Epidermal melanocyte (primary cell): Measurements from ENCODE around the gene SERPINI2.
"Not testable (repeated sequence)": the region's sequence is repeated elsewhere in the genome, so short reads cannot be mapped to it uniquely, and the experiment has no call there.

Experiments
- DNase-seq: peaks from one replicate; pipeline ENCODE4 v3.0.0; 2011; ENCODE audit warnings: low spot score; ENCODE audit not compliant: insufficient read length

SERPINI2 gene

DNA sequence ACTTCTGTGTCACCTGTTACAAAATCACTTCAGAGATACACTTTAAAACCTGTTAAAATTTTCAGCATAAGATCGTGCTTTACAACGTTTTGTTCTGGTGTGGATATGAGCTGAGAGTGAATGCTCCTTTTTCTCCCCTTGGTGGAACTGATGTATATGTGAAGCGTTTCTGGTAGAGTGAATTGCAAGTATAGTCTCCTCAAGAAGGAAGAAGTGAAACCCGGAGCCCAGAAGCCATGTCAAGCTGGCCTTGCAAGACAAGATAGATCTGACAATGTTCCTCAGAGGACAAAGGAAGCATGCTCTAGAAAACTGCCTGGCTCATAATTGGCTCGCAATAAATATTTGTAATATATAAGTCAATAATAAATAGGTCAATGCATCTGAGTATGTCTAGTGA lies 23.6 kb downstream of the SERPINI2 start:
- no peak for DNase-seq

GRCh38 chr3:167445491-167445890 lies 28.4 kb downstream of the SERPINI2 start:
- no peak for DNase-seq

GRCh38 chr3:167441256-167441655 lies 32.6 kb downstream of the SERPINI2 start:
- no peak for DNase-seq

DNA sequence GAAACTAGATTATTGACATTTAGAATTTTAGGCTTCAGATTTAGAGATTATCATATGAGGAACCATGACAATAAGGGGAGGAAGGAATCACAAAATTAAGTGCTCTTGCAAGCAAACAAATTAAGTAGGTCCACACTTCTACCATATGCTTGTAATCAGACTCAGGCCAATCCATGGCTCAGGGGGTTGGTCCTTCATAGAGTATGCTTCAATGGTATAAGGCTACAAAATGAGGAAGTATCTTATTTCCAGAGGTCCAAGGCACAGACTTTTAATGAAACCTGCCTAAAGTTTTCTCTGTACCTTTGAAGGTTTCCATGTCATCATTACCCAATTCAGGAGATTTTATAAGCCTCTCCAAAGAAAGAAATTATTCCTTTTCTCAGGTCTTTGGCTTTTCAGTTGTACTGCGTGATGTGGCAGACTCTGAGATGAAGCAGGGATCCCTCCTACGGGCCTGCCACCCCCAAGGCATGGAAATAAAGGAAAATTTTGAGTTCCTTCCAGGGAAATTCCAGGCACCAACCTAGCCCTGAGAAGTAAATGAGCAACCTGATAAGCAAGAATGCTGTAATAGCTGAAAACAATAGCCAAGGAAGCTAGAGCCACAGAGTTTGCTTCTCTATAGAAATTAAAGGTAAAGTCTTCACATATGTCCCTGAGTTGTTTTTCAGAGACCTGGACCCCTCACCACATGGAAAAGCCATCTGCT lies 36.3 kb downstream of the SERPINI2 start:
- no peak for DNase-seq

DNA sequence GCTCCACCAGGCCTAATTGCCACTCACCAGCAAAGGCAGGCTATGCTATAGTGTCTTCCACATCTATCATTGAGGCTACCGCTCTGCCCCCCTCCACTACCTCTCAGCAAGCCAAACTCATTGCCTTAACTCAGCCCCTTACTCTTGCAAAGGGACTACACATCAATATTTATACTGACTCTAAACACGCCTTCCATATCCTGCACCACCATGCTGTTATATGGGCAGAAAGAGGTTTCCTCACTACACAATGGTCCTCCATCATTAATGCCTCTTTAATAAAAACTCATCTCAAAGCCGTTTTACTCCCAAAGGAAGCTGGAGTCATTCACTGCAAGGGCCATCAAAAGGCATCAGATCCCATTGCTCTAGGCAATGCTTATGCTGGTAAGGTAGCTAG lies 46.9 kb downstream of the SERPINI2 start:
- DNase-seq = not testable (repeated sequence)

DNA sequence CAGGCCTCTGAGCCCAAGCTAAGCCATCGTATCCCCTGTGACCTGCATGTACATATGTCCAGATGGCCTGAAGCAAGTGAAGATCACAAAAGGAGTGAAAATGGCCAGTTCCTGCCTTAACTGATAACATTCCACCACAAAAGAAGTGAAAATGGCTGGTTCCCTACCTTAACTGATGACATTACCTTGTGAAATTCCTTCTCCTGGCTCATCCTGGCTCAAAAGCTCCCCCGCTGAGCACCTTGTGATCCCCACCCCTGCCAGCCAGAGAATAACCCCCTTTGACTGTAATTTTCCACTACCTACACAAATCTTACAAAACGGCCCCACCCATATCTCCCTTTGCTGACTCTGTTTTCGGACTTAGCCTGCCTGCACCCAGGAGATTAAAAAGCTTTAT lies 51.4 kb downstream of the SERPINI2 start:
- DNase-seq = not testable (repeated sequence)

- DNase-seq = no peak
Measured at GRCh38 chr3:167409611-167410010, 64.2 kb downstream of the SERPINI2 start.

DNA sequence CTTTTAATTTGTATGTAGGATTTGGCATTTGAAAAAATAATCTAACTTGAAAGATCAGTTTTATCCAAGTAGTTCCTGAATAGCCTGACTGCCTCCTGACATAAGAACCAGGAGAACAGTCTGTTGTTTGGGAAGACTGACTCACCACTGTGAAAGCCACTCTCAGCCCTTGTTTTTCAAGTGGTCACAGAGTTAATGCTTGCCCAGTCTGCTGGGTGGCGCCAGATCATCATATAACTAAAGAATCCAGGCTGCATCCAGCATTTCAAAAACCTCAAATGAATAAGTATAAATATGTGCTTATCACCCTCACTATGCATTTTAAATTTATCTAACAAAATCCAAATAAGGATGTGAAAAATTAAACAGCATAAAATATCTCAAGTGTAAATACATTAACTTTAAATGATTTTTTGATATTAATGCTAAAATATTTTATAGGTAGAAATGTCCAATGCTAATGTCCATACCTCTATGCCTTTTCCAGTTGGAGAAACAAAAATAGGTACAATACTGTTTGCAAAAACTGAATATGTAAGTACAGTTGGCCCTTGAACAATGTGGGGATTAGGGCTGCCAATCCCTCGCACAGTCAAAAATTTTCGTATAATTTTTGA lies 66.9 kb downstream of the SERPINI2 start:
- DNase-seq = peak; percentile 22

GRCh38 chr3:167397826-167398225 lies 76.0 kb downstream of the SERPINI2 start:
- DNase-seq = no peak

GRCh38 chr3:167396075-167396474 lies 77.8 kb downstream of the SERPINI2 start:
- no peak for DNase-seq

DNA sequence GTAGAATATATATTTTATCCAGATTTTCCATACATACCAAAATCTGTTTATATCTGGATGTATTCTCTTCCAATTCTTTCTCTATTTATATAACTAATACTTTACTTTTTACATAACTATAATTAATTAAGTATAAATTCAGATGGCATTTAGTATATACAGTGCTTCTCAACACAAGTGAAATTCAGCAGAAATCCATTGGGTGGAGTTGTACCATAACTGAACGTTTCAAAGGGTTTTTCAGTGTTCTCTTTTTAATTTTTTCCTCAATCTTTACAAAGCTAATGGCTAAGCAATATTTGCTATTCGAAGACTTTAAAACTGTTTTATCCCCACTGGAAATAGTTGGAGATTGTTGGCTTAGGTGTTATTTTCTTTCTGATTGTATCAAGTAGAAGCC lies 79.8 kb downstream of the SERPINI2 start:
- no peak for DNase-seq
